H9 (cell line): ENCODE measurements around the gene ACOXL. TPM values are rescaled to one million over a fixed set of nuclear protein-coding genes. Genes with fewer than 3 reads are reported as not detected.

ENCODE experiments used
- DNase-seq: peaks from one replicate; pipeline ENCODE4 v3.0.0-alpha.2; 2017
- H2AFZ ChIP-seq: one replicate; pipeline ENCODE4 v1.6.1; 2013; ENCODE audit warnings: mild to moderate bottlenecking, low read length, control low read depth, moderate library complexity
- H2AK5ac ChIP-seq: 2 replicates; pipeline ENCODE4 v1.6.1; 2013; ENCODE audit warnings: low read length, control low read depth, mixed read lengths; ENCODE audit not compliant: insufficient read length
- H2BK120ac ChIP-seq: one replicate; pipeline ENCODE4 v1.6.1; 2013; ENCODE audit warnings: low read depth, mild to moderate bottlenecking, low read length, control low read depth, inconsistent platforms; ENCODE audit not compliant: poor library complexity, severe bottlenecking
- H2BK12ac ChIP-seq: 2 replicates; pipeline ENCODE4 v1.6.1; 2013; ENCODE audit warnings: low read length, control low read depth, mixed read lengths, low read depth; ENCODE audit not compliant: insufficient read length
- H2BK15ac ChIP-seq: 2 replicates; pipeline ENCODE4 v1.6.1; 2013; ENCODE audit warnings: low read depth, low read length, control low read depth
- H2BK20ac ChIP-seq: one replicate; pipeline ENCODE4 v1.6.1; 2013; ENCODE audit warnings: low read depth, mild to moderate bottlenecking, low read length, control low read depth, inconsistent platforms; ENCODE audit not compliant: poor library complexity, severe bottlenecking
- H2BK5ac ChIP-seq: 2 replicates; pipeline ENCODE4 v1.6.1; 2013; ENCODE audit warnings: low read length, control low read depth, mixed read lengths; ENCODE audit not compliant: insufficient read length
- H3K14ac ChIP-seq: 2 replicates; pipeline ENCODE4 v1.6.1; 2013; ENCODE audit warnings: low read length, control low read depth; ENCODE audit not compliant: insufficient read depth
- H3K18ac ChIP-seq: 2 replicates; pipeline ENCODE4 v1.6.1; 2013; ENCODE audit warnings: low read depth, mild to moderate bottlenecking, mixed read lengths, low read length, control low read depth; ENCODE audit not compliant: insufficient read length
- H3K23ac ChIP-seq: 2 replicates; pipeline ENCODE4 v1.6.1; 2013; ENCODE audit warnings: low read length, control low read depth, mixed read lengths, low read depth; ENCODE audit not compliant: insufficient read length
- H3K23me2 ChIP-seq: 2 replicates; pipeline ENCODE4 v1.6.1; 2013; ENCODE audit warnings: low read depth, mild to moderate bottlenecking, mixed read lengths, low read length, control low read depth; ENCODE audit not compliant: insufficient read length, poor library complexity, severe bottlenecking
- H3K27ac ChIP-seq: 2 replicates; pipeline ENCODE4 v1.5.1; 2013; ENCODE audit warnings: low read length, control low read depth, mixed read lengths, low read depth; ENCODE audit not compliant: insufficient read length
- H3K27me3 ChIP-seq: 2 replicates; pipeline ENCODE4 v1.6.1; 2013; ENCODE audit warnings: low read length, control low read depth, inconsistent platforms; ENCODE audit not compliant: insufficient read depth
- H3K4ac ChIP-seq: 2 replicates; pipeline ENCODE4 v1.6.1; 2013; ENCODE audit warnings: low read depth, mild to moderate bottlenecking, control low read depth, inconsistent platforms, low read length, moderate library complexity
- H3K4me1 ChIP-seq: 2 replicates; pipeline ENCODE4 v1.6.1; 2013; ENCODE audit warnings: low read length, control low read depth, inconsistent platforms; ENCODE audit not compliant: insufficient read depth
- H3K4me2 ChIP-seq: 2 replicates; pipeline ENCODE4 v1.6.1; 2013; ENCODE audit warnings: low read length, control low read depth, mixed read lengths; ENCODE audit not compliant: insufficient read length, insufficient read depth
- H3K56ac ChIP-seq: 2 replicates; pipeline ENCODE4 v1.6.1; 2013; ENCODE audit warnings: low read depth, mild to moderate bottlenecking, mixed read lengths, low read length, control low read depth; ENCODE audit not compliant: insufficient read length
- H3K79me1 ChIP-seq: 2 replicates; pipeline ENCODE4 v1.6.1; 2013; ENCODE audit warnings: low read depth, mild to moderate bottlenecking, moderate library complexity, low read length, control low read depth, inconsistent platforms; ENCODE audit not compliant: insufficient read depth, poor library complexity, severe bottlenecking
- H3K79me2 ChIP-seq: 2 replicates; pipeline ENCODE4 v1.6.1; 2013; ENCODE audit warnings: low read length, control low read depth, inconsistent platforms; ENCODE audit not compliant: insufficient read depth
- H3K9ac ChIP-seq: 2 replicates; pipeline ENCODE4 v1.6.1; 2013; ENCODE audit warnings: low read length, control low read depth, mixed read lengths; ENCODE audit not compliant: insufficient read length; ENCODE audit errors: extremely low read depth
- H3K9me3 ChIP-seq: one replicate; pipeline ENCODE4 v1.6.1; 2013; ENCODE audit warnings: low read depth, low read length, inconsistent platforms; ENCODE audit not compliant: control insufficient read depth
- H3T11ph ChIP-seq: one replicate; pipeline ENCODE4 v1.6.1; 2013; ENCODE audit warnings: mild to moderate bottlenecking, low read length, control low read depth, inconsistent platforms
- H4K20me1 ChIP-seq: one replicate; pipeline ENCODE4 v1.6.1; 2013; ENCODE audit not compliant: control insufficient read depth, insufficient read length, insufficient read depth
- H4K5ac ChIP-seq: 2 replicates; pipeline ENCODE4 v1.6.1; 2013; ENCODE audit warnings: low read depth, mild to moderate bottlenecking, mixed read lengths, low read length, control low read depth; ENCODE audit not compliant: insufficient read length
- H4K8ac ChIP-seq: replicated peaks from 2 replicates; pipeline ENCODE4 v1.6.1; 2013; ENCODE audit warnings: low read length, control low read depth, mixed read lengths, low read depth; ENCODE audit not compliant: insufficient read length
- H4K91ac ChIP-seq: 2 replicates; pipeline ENCODE4 v1.6.1; 2013; ENCODE audit warnings: low read depth, mild to moderate bottlenecking, moderate library complexity, mixed read lengths, low read length, control low read depth; ENCODE audit not compliant: insufficient read length
- H3K27ac Mint-ChIP-seq, 3 experiments: 2 replicates in 2 of 3; 3 replicates in 1 of 3; pipeline ENCODE4 v1.8.0; 2020 to 2021; ENCODE audit warnings: mixed read lengths in 3 of 3, mild to moderate bottlenecking in 1 of 3, moderate library complexity in 1 of 3
- H3K27me3 Mint-ChIP-seq: 2 replicates; pipeline ENCODE4 v1.8.0; 2021; ENCODE audit warnings: low read depth, mild to moderate bottlenecking, moderate library complexity, mixed read lengths
- H3K36me3 Mint-ChIP-seq, 3 experiments: 2 replicates in 2 of 3; 3 replicates in 1 of 3; pipeline ENCODE4 v1.8.0; 2020 to 2021; ENCODE audit warnings: low read depth in 3 of 3, mixed read lengths in 3 of 3; ENCODE audit not compliant: insufficient read depth in 1 of 3
- H3K4me1 Mint-ChIP-seq, 2 experiments: 2 replicates each; pipeline ENCODE4 v1.8.0; 2020; ENCODE audit warnings: mixed read lengths in 2 of 2
- H3K4me3 Mint-ChIP-seq, 2 experiments: 2 replicates in 1 of 2; 3 replicates in 1 of 2; pipeline ENCODE4 v1.8.0; 2020 to 2021; ENCODE audit warnings: mild to moderate bottlenecking in 2 of 2, mixed read lengths in 2 of 2, moderate library complexity in 1 of 2
- H3K9me3 Mint-ChIP-seq, 2 experiments: 2 replicates in 1 of 2; 3 replicates in 1 of 2; pipeline ENCODE4 v1.8.0; 2020; ENCODE audit warnings: mild to moderate bottlenecking in 2 of 2, mixed read lengths in 2 of 2, moderate library complexity in 1 of 2
- WGBS: extraction: QIAGEN DNeasy Blood & Tissue Kit; methylation state at CpG from one replicate; pipeline ENCODE4 v1.1.7; 2013; ENCODE audit warnings: missing lambda C conversion rate, low lambda C conversion rate, mixed read lengths; ENCODE audit not compliant: insufficient read length; ENCODE audit errors: extremely low coverage; 5-methylcytosine and 5-hydroxymethylcytosine counted together
- total RNA-seq: library from RNA; stranded (reverse); gene quantifications from 2 replicates; pipeline ENCODE4 v1.2.1, GENCODE V29; 2021
- TF ChIP-seq, protein P1 (sequence below): fragments of 200-600 bp; sonication (generic); conservative IDR thresholded peaks from 3 replicates; pipeline ENCODE4 v1.8.0; 2021; ENCODE audit warnings: antibody characterized with exemption, mild to moderate bottlenecking

The ACOXL gene
- total RNA-seq, 1 experiment from 2014 or later: 37.6 TPM

DNA sequence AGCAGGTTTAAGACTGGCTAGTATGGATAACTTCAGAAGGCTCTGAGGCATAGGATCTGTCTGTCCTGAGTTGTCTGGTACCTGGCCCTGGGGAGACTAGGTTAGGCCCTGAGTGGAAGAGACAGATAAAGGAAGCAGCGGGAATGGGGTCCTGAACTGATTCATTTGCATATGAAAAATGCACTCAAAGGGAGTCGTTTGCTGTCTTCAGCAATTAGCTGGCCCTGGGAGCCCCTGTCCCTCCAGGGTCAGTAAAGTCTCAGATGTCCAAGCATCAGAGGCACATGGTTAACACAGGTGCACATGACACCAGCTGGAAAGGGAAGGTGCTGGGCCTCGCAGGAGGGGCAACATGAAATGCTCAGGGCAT is 172.4 kb downstream of the ACOXL start:
- H3K14ac ChIP-seq: no peak overlapping the region
- no peaks in the 10 kb centered on the region for H3K79me1 ChIP-seq
- no peak overlapping the region for H2AFZ ChIP-seq
- Mint-ChIP-seq H3K9me3 (no peaks in the 10 kb centered on the region), H3K4me3 (no peak overlapping the region), H3K36me3 (peaks cover 2 to 6% (median 2%) of the 10 kb centered on the region in 3 experiments; a peak in 5 of 7 replicates), H3K27me3 (no peaks in the 10 kb centered on the region), H3K27ac (peak overlapping the region in 2 of 3 experiments; percentile 1 to 35; a peak in 3 of 7 replicates), H3K4me1 (peaks cover 15 to 19% of the 10 kb centered on the region in 2 experiments)
- H3K56ac ChIP-seq: no peak overlapping the region
- no peak overlapping the region for H3K4ac ChIP-seq
- H3T11ph ChIP-seq: no peak overlapping the region
- no peak overlapping the region for H4K5ac ChIP-seq
- H3K23me2 ChIP-seq: no peaks in the 10 kb centered on the region
- H2BK120ac ChIP-seq: no peak overlapping the region
- no peak for DNase-seq
- no peak overlapping the region for H4K8ac ChIP-seq
- no peaks in the 10 kb centered on the region for H3K79me2 ChIP-seq
- no peak overlapping the region for H3K4me2 ChIP-seq
- no peak overlapping the region for H2BK20ac ChIP-seq
- H2BK5ac ChIP-seq: no peak overlapping the region
- no peak overlapping the region for H3K18ac ChIP-seq
- WGBS: no CpG with 5 or more reads among the region's 3 CpGs
- no peaks in the 10 kb centered on the region for H4K20me1 ChIP-seq
- no peak overlapping the region for H3K23ac ChIP-seq
- H3K4me1 ChIP-seq: peaks cover 7% of the 10 kb centered on the region; the same call in 1 of the 2 replicates
- H2AK5ac ChIP-seq: no peak overlapping the region
- H3K27me3 ChIP-seq: no peaks in the 10 kb centered on the region
- no peak overlapping the region for H3K27ac ChIP-seq
- no peaks in the 10 kb centered on the region for H3K9me3 ChIP-seq
- no peak overlapping the region for H2BK12ac ChIP-seq
- H3K9ac ChIP-seq: no peak overlapping the region
- TF ChIP-seq, protein P1, sequence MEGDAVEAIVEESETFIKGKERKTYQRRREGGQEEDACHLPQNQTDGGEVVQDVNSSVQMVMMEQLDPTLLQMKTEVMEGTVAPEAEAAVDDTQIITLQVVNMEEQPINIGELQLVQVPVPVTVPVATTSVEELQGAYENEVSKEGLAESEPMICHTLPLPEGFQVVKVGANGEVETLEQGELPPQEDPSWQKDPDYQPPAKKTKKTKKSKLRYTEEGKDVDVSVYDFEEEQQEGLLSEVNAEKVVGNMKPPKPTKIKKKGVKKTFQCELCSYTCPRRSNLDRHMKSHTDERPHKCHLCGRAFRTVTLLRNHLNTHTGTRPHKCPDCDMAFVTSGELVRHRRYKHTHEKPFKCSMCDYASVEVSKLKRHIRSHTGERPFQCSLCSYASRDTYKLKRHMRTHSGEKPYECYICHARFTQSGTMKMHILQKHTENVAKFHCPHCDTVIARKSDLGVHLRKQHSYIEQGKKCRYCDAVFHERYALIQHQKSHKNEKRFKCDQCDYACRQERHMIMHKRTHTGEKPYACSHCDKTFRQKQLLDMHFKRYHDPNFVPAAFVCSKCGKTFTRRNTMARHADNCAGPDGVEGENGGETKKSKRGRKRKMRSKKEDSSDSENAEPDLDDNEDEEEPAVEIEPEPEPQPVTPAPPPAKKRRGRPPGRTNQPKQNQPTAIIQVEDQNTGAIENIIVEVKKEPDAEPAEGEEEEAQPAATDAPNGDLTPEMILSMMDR: no peak
- H2BK15ac ChIP-seq: no peak overlapping the region
- no peak overlapping the region for H4K91ac ChIP-seq
